ENCODE data around the gene TIGD6.

- TF ChIP-seq CTCF (IDR thresholded peaks at IDR 0.05) (no peak), POLR2A (IDR thresholded peaks at IDR 0.05) (no peak)
These were observed 9.4 kb upstream of the TIGD6 start for GRCh38 chr5:150009671-150010387.
